HG03521 (cell line): Measurements from ENCODE around the gene EBI3.
"Not testable (repeated sequence)": the region's sequence is repeated elsewhere in the genome, so short reads cannot be mapped to it uniquely, and the experiment has no call there.

ENCODE experiments used
- ATAC-seq: cut with Tn5 transposase; IDR thresholded peaks from one replicate; pipeline ENCODE4 v1.9.1; 2021; ENCODE audit warnings: mild to moderate bottlenecking, moderate library complexity; ENCODE audit not compliant: unreplicated experiment

The EBI3 gene

DNA sequence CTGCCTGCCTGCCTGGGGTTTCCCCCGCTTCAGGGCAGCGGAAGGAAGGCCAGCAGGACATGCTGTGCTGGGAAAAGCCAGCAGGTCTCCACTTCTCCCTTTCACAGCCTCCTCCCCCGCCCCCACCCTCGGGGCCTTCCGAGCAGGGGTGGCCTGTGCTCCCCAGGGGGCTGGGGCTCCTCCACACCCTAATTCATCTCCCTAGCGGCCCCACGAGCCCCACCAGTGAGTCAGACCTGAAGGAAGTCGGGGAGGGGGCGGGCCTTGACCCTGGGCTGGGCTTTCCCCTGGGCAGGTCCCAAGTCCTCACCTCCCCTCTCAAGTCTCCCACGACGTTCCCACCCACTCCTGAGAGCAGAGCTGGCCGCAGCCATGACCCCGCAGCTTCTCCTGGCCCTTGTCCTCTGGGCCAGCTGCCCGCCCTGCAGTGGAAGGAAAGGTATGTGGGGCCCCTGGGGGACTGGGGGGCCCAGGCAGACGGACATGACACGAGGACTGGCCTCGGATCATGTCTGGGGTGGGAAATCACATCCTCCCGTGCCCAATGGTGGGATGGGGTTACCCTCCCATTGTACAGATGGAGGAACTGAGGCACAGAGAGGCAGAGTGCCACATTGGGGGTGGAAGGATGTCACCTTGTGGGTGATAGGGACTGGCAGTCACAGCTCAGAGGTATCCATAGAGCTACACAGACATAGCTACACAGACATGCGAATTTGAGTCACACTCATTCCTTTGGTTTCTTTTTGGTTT is at the start of gene EBI3:
Gene EBI3, plus strand, starts transcription at position 345 of the 753 bp plus-strand sequence. Its CDS starts 28 bp downstream, at position 373.
- peak; percentile 43 for ATAC-seq

DNA sequence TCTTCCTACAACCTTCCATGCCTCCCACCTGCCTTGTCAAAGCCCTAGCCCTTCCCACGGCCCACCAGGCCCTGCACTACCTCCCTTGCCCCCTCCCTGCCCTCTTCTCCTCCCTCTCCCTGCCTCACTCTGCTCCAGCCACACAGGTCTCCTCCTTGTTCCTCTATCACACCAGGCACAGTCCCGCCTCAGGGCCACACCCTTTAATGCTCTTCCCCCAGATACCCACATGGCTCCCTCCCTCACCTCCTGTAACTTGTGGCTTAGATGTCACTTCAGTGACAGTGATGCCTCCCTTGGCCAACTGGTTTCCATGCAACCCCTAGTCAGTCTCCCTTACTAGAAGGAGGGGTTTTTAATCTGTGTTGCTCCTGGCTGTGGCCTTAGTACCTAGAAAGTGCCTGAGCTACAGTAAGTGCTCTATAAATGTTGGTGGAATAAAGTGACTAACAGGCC is 48.2 kb upstream of the EBI3 start:
- ATAC-seq = no peak

- peak; percentile 75 for ATAC-seq
These were observed 47.1 kb upstream of the EBI3 start, which contains the start of the genes ANKRD24 and SIRT6 for GRCh38 chr19:4182084-4182810. Gene ANKRD24 (plus strand): TSS chr19:4182689. CDS start chr19:4186426, 3,737 bp downstream. Gene SIRT6 (minus strand): TSS chr19:4182563. CDS start chr19:4182539, 24 bp downstream.

GRCh38 chr19:4183967-4184717 is 45.2 kb upstream of the EBI3 start:
- ATAC-seq = no peak

DNA sequence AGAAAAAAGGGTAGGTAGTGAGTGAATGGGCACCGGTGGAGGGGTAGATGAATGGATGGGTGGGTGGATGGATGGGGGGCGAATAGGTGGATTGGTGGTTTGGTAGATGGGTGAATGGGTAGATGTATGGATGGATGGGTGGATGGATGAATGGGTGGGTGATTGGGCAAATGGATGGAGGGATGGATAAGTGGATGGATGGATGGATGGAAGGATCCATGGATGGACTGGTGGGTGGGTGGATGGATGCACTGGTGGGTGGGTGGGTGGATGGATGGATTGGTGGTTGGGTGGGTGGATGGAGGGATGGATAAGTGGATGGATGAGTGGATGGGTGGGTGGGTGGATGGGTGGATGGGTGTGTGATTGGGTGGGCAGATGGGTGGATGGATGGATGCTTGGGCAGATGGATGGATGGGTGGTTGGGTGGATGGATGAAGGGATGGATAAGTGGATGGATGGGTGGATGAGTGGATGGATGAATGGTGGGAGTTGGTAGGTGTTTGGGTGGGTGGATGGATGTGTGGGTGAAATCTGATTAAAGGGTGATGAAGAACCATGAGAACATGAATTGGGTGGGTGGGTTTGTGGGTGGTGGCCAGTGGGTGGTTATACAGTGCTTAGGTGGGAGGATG is 44.5 kb upstream of the EBI3 start:
- ATAC-seq = no peak

DNA sequence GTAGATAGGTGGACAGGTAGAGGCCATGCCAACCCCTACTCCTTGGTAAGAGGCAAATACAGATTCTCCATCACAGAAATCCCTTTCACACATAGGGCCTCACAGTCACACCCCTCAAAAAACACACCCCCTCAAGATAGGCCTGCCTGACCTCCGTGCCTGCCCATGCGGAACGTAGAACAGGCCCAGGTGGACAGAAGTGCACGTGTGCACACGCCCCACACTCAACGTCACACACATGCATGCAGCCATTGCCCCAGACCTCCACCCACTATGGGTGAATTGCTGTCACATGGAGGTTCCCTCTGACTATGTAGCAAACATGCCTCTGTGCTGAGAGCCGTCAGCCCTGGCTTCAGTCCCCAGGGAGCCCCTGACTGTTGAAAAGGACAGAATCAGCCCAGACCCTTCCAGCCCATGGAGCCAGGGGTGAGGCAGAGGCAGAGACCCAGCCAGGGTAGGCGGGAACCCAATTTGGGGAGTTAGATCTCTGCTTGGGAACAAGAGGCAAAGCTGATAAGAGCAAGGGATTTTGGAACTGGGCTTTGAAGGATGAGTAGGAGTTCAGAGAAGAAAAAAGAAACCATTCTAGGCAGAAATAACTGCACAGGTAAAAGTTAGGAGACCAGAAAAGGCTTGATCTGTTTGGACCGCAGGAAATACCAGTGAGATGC is 43.8 kb upstream of the EBI3 start:
- ATAC-seq = no peak

DNA sequence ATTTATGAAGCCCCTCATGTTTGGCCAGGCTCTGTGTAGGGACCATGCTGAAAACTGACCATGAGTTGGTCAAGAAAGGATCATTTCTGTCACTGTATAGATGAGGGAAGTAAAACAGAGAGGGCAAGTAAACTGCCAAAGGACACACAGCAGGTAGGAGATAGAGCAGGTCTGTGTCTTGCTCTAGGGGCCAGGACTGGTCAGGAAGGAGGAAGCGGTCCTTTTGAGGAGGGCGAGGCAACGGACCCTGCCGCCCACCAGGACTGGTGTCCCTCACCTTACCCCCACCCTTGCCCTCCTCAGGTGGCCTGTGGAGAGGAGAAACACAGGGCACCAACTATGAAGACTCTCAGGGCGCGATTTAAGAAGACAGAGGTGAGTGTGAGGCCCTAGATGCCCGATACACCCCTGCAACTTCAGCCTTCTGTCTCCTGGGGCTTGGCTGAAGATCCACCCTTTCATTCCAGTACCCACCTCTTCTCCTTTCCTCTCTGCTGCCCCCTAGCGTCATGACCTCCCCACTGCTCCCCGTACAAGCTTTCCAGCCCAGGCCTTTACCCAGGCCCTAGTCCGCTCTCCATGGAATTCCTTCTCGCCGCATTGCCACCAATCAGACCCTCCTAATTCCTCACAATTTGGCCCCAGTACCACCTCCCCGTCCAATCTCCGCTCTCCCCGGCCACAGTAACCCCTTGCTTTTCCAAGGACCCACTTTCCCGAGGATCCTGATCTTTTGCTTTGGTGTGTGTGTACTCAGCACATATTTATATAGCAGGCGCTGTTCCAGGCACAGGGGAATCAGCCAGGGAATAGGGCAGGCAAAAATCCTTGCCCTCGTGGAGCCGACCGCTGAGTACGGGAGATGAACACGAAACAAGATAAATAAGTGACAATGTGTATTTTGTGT is 43.0 kb upstream of the EBI3 start:
- ATAC-seq = no peak

DNA sequence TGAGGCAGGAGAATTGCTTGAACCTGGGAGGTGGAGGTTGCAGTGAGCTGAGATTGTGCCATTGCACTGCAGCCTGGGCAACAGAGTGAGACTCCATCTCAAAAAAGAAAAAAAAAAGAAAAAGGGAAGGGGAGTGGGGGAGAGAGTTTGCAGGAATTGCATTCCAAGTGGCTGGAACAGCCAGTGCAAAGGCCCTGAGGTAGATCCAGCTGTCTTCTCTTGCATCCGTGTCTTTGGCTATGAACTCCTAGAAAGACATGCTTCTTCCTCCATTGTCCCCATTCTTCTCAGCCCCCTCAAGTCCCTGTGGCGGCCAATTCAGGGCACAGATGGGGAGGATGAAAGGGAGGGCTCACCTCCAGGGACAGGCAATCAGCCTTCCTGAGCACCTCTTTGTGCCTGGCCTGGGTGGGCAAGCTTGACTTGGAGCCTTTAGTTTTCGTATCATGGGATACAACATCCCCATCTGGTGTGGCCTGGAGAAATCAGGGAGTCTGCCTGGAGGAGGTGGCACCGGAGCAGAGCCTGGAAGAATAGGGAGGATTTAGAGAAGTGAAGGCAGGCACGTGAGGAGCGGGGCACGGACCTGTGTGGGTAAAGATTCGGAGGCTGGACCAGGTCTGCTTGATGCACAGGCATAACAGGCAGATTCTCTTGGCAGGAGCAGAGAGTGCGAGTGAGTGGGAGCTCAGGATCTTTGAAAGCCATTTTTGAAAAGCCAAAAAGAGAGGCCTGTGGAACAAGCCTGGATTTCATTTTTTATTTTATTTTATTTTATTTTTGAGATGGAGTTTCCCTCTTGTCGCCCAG is 41.8 kb upstream of the EBI3 start:
- ATAC-seq = no peak

DNA sequence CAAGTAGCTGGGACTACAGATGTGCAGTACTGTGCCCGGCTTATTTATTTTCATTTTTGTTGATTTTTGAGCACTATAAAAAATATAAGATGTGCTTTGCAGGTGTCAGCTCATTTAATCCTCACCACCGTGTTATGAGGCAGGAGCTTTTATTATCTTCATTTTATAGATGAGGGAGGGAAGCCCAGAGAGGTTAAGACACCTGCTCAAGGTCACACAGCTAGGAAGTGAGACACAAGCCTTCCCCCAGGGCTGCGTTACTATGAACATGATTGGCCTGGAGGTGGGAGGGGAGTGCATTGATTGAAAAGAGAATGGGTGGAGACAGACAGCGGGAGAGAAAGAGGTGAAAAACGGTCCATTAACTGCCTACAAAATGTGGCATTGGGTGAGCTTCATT is 39.7 kb upstream of the EBI3 start:
- ATAC-seq = no peak

DNA sequence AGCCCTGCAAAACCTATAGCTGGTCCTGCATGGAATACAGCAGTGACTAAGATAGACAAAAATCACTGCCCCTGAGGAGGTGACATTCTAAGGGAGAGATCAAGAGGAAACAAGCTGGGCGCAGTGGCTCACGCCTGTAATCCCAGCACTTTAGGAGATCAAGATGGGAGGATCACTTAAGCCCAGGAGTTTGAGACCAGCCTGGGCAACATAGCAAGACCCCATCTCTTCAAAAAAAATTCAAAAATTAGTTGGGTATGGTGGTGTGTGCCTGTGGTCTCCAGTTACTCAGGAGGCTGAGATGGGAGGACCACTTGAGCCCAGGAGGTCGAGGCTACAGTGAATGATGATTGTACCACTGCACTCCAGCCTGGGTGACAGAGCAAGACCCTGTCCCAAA is 36.8 kb upstream of the EBI3 start:
- ATAC-seq = not testable (repeated sequence)

DNA sequence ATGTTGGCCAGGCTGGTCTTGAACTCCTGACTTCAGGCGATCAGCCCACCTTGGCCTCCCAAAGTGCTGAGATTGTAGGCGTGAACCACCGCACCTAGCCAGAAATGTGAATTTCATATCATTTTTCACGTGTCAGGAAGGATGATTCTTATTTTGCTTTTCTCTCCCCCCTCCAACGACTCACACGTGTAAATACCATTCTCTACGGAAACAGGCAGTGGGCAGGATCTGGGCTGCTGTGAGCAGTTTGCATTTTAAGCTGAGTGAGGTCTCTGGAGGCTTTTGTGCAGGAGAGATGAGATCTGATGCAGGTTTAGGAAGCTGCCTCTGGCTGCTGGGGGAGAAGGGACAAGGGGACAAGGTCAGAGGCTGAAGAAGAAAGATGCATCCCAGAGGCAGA is 35.0 kb upstream of the EBI3 start:
- ATAC-seq = no peak

DNA sequence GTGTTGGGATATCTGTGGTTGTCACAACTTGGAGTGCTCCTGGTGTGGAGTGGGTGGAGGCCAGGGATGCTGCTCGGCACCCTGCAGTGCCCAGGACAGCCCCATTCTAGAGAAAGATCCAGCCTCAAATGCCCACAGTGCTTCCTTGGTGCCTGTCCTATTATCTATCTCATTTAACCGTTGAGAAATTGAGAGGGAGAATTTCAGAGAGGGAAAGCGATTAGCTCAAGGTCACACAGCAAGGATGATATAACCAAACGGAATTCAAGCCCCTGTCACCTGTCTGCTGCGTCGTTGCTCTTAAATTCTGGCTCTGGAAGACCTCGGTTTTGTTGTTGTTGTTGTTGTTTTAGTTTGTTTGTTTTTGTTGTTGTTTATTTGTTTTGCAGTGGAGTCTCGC is 33.3 kb upstream of the EBI3 start:
- no peak for ATAC-seq

- no peak for ATAC-seq
These were observed 32.7 kb upstream of the EBI3 start for GRCh38 chr19:4196587-4197148.

DNA sequence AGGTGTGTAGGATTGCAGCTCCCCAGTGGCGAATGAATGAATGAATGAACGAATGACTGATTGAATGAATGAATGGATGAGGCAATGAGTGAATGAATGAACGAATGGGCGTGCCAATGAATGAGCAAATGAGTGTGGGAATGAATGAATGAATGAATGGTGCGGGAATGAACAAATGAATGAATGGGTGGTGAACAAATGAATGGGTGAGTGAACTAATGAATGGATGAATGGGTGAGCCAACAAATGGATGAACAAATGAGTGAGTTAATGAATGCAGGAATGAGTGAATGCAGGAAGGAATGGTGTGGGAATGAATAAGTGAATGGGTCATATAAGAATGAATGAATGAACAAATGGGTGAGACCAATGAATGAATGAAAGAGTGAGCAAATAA is 32.1 kb upstream of the EBI3 start:
- no peak for ATAC-seq

DNA sequence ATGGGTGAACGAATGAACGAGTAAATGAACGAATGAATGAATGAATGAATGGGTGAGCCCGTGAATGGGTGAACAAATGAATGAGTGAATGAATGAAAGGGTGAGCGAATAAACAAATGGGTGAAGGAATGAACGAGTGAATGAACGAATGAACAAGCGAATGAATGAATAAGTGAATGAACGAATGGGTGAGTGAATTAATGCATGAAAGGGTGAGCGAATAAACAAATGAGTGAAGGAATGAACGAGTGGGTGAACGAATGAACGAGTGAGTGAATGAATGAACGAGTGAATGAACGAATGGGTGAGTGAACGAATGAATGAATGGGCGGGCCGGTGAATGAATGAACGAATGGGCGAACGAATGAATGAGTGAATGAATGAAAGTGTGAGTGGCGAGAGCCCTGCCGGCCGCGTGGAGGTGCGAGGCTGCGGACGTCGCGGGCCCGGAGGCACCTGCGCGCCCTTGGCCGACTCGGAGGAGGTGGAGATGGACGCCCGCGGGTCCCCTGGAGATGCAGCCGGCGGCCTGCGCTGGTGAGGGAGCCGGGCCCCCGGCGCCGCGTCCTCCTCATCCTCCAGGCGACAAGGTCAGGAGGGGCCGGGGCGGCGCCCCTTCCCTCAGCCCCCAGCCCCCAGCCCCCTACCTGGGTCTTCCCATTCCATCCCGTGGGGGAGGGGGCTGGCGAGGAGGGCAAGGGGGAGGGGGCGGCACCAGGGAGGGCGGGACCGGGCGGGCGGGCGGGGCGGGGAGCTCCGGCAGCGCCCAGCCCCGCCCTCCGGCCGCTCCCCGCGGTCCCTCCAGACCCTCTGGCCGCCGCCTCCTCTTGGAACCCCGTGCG is 31.5 kb upstream of the EBI3 start:
- ATAC-seq = no peak

GRCh38 chr19:4198467-4199126 is 30.7 kb upstream of the EBI3 start:
- ATAC-seq = no peak
